ENCODE measurements around the gene NT5C2. TPM values are rescaled to one million over a fixed set of nuclear protein-coding genes. Genes with fewer than 3 reads are reported as not detected.
"Not testable (repeated sequence)": the region's sequence is repeated elsewhere in the genome, so short reads cannot be mapped to it uniquely, and the experiment has no call there.

The NT5C2 gene
- total RNA-seq, 2 experiments from 2014 or later, result 60.8 to 62.0 TPM

- DNase-seq (no peak), ATAC-seq (no peak)
- POLR2A ChIA-PET, result no interaction called here
- H3K4me3 Mint-ChIP-seq, result no peak overlapping the region
- no peaks in the 10 kb centered on the region for H3K9me3 Mint-ChIP-seq (ENCODE audit: insufficient read depth)
- no peak overlapping the region for H3K27ac Mint-ChIP-seq
- peaks cover 24% of the 10 kb centered on the region for H3K36me3 Mint-ChIP-seq (ENCODE audit: low read depth)
- CTCF ChIA-PET, result interaction anchor here (0.7 to 1.1 kb wide), 4 partner anchors 9 to 237 kb away, joined by 3 read pairs; no protein-coding TSS in a partner anchor
- no peaks in the 10 kb centered on the region for H3K27me3 Mint-ChIP-seq (ENCODE audit: low read depth)
- no peaks in the 10 kb centered on the region for H3K4me1 Mint-ChIP-seq (ENCODE audit: low read depth)
These were observed 38.4 kb downstream of the NT5C2 start for GRCh38 chr10:103154521-103155299.

GRCh38 chr10:103153302-103154197, 39.5 kb downstream of the NT5C2 start:
- H3K4me3 Mint-ChIP-seq, result no peak overlapping the region
- peaks cover 25% of the 10 kb centered on the region for H3K36me3 Mint-ChIP-seq (ENCODE audit: low read depth)
- POLR2A ChIA-PET, result interaction anchor here (0.7 kb wide), 1 partner anchor 16 kb away, joined by 4 read pairs; no protein-coding TSS in a partner anchor
- H3K27ac Mint-ChIP-seq, result no peak overlapping the region
- H3K9me3 Mint-ChIP-seq (ENCODE audit: insufficient read depth), result no peaks in the 10 kb centered on the region
- ATAC-seq, result no peak
- no peak for DNase-seq
- no peaks in the 10 kb centered on the region for H3K4me1 Mint-ChIP-seq (ENCODE audit: low read depth)
- no peaks in the 10 kb centered on the region for H3K27me3 Mint-ChIP-seq (ENCODE audit: low read depth)
- CTCF ChIA-PET, result no interaction called here

DNA sequence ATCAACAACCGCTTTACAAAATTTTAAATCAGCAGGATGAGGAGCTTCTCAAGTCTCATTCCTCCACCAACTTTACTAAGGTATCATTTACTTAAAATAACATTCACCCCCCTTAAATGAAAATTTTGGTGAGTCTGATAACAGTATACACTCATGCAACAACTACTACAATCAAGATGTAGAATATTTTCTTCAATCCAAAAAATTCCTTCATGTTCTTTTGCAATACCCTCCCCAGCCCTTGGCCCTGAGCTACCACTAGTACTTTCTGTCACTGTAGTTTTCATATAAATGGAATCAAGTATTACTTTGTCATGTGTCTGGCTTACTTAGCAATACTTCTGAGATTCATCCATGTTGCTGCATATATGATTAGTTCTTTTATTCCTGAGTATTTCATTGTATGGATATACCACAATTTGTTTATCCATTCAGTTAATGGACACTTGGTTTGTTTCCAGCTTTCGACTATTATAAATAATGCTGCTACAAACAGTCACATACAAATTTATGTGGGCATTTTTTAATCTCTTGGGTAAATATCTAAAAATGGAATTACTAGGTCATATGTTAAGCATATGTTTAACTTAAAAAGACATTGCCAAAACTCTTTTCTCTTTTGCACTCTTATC, 43.0 kb downstream of the NT5C2 start:
- CTCF ChIA-PET, result no interaction called here
- H3K9me3 Mint-ChIP-seq (ENCODE audit: insufficient read depth), result no peaks in the 10 kb centered on the region

GRCh38 chr10:103147645-103148044, 45.4 kb downstream of the NT5C2 start:
- Mint-ChIP-seq H3K4me1 (ENCODE audit: low read depth) (no peaks in the 10 kb centered on the region), H3K27ac (no peak overlapping the region), H3K9me3 (ENCODE audit: insufficient read depth) (no peaks in the 10 kb centered on the region), H3K27me3 (ENCODE audit: low read depth) (no peaks in the 10 kb centered on the region), H3K4me3 (no peak overlapping the region), H3K36me3 (ENCODE audit: low read depth) (peaks cover 16% of the 10 kb centered on the region)
- POLR2A ChIA-PET, result no interaction called here
- ATAC-seq (no peak), DNase-seq (no peak)
- CTCF ChIA-PET, result interaction anchor here (0.5 kb wide), 1 partner anchor 84 kb away, joined by 3 read pairs; no protein-coding TSS in a partner anchor

More for the DNA sequence above, 43.0 kb downstream of the NT5C2 start:
- Mint-ChIP-seq H3K27ac (no peak overlapping the region), H3K36me3 (ENCODE audit: low read depth) (peaks cover 11% of the 10 kb centered on the region), H3K27me3 (ENCODE audit: low read depth) (no peaks in the 10 kb centered on the region), H3K4me1 (ENCODE audit: low read depth) (no peaks in the 10 kb centered on the region), H3K4me3 (no peak overlapping the region)
- DNase-seq, result no peak
- POLR2A ChIA-PET, result no interaction called here
- ATAC-seq, result no peak

- peaks cover 19% of the 10 kb centered on the region for H3K36me3 Mint-ChIP-seq (ENCODE audit: low read depth)
- H3K27ac Mint-ChIP-seq, result no peak overlapping the region
- POLR2A ChIA-PET, result no interaction called here
- no peak for ATAC-seq
- no peaks in the 10 kb centered on the region for H3K4me1 Mint-ChIP-seq (ENCODE audit: low read depth)
- no peaks in the 10 kb centered on the region for H3K27me3 Mint-ChIP-seq (ENCODE audit: low read depth)
- H3K4me3 Mint-ChIP-seq, result no peak overlapping the region
- CTCF ChIA-PET, result no interaction called here
- DNase-seq, result no peak
- H3K9me3 Mint-ChIP-seq (ENCODE audit: insufficient read depth), result no peaks in the 10 kb centered on the region
These were observed 47.1 kb downstream of the NT5C2 start for GRCh38 chr10:103145860-103146466.

DNA sequence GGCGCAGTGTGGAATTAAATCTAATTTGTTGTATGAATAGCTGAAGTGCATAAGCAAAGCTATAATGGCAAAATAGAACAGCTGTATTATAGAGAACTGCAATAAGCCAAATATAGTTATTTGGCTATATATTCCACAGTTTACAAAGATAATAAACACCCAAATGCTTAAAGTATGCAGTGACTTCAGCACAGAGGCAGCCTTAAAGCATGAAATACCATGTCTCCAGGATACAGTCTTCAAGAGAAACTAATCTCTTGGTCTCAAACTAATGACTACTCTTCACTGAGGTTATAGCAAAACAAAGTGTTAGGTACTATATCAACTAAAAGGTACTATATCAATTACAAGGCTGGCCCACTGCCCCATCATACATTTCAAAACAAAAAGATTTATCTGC, 48.0 kb downstream of the NT5C2 start:
- DNase-seq (no peak), ATAC-seq (no peak)
- ChIA-PET CTCF (interaction anchor here (1.4 kb wide), 1 partner anchor 100 kb away, joined by 3 read pairs; no protein-coding TSS in a partner anchor), POLR2A (no interaction called here)
- no peaks in the 10 kb centered on the region for H3K4me1 Mint-ChIP-seq (ENCODE audit: low read depth)
- no peak overlapping the region for H3K27ac Mint-ChIP-seq
- peaks cover 26% of the 10 kb centered on the region for H3K36me3 Mint-ChIP-seq (ENCODE audit: low read depth)
- H3K4me3 Mint-ChIP-seq, result no peak overlapping the region
- H3K27me3 Mint-ChIP-seq (ENCODE audit: low read depth), result no peaks in the 10 kb centered on the region
- no peaks in the 10 kb centered on the region for H3K9me3 Mint-ChIP-seq (ENCODE audit: insufficient read depth)

DNA sequence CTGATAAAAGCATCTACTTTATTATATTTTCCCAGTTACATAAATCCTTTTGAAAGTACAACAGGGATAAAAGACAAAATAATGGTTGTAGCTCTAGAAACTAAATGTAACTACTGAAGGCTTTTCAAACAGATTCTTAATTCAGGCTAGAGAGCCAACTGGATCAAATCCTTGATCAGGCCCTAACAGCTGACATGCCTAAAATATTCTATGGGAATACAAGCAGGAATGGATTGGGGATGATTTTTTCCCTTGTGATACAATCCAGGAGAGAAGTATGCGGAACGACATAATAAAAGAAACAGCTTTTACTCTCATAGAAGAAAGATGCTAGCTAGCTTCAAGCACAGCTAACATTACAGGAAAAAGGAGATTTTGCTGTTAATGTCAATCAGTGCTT, 49.0 kb downstream of the NT5C2 start:
- CTCF ChIA-PET, result interaction anchor here (1.4 kb wide), 1 partner anchor 101 kb away, joined by 3 read pairs; no protein-coding TSS in a partner anchor
- POLR2A ChIA-PET, result no interaction called here
- H3K36me3 Mint-ChIP-seq (ENCODE audit: low read depth), result peaks cover 26% of the 10 kb centered on the region
- H3K4me3 Mint-ChIP-seq, result no peak overlapping the region
- no peak overlapping the region for H3K27ac Mint-ChIP-seq
- no peaks in the 10 kb centered on the region for H3K9me3 Mint-ChIP-seq (ENCODE audit: insufficient read depth)
- ATAC-seq (no peak), DNase-seq (no peak)
- H3K4me1 Mint-ChIP-seq (ENCODE audit: low read depth), result no peaks in the 10 kb centered on the region
- no peaks in the 10 kb centered on the region for H3K27me3 Mint-ChIP-seq (ENCODE audit: low read depth)

- POLR2A ChIA-PET; H3K4me1 Mint-ChIP-seq (ENCODE audit: low read depth); DNase-seq; H3K4me3 Mint-ChIP-seq; H3K27me3 Mint-ChIP-seq (ENCODE audit: low read depth); H3K27ac Mint-ChIP-seq; ATAC-seq; H3K9me3 Mint-ChIP-seq (ENCODE audit: insufficient read depth): not testable (repeated sequence)
- CTCF ChIA-PET, result interaction anchor here (1.4 kb wide), 1 partner anchor 101 kb away, joined by 3 read pairs; no protein-coding TSS in a partner anchor
- peaks cover 25% of the 10 kb centered on the region for H3K36me3 Mint-ChIP-seq (ENCODE audit: low read depth)
These were observed 49.4 kb downstream of the NT5C2 start for GRCh38 chr10:103143641-103144040.

DNA sequence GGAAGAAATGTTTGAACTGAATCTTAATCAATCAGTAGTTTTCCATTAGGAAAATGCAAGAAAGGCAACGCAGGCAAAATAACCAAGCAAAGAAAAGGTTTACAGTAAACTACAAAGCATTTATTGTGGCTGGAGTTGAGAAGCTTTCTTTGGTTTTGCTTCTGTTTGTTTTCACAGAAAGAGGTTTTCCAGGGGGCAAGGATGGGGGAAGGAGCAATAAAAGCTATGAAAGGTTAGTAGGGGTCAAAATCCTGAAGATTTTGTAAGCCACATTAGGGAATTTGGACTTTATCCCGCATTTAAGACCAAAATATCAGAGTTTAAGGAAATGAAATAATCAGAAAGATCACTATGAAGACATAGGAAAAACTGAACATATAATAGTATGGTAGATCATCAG, 51.1 kb downstream of the NT5C2 start:
- POLR2A ChIA-PET, result no interaction called here
- ATAC-seq (no peak), DNase-seq (no peak)
- H3K4me1 Mint-ChIP-seq (ENCODE audit: low read depth), result no peaks in the 10 kb centered on the region
- H3K36me3 Mint-ChIP-seq (ENCODE audit: low read depth), result peaks cover 36% of the 10 kb centered on the region
- no peak overlapping the region for H3K27ac Mint-ChIP-seq
- H3K27me3 Mint-ChIP-seq (ENCODE audit: low read depth), result no peaks in the 10 kb centered on the region
- H3K9me3 Mint-ChIP-seq (ENCODE audit: insufficient read depth), result no peaks in the 10 kb centered on the region
- CTCF ChIA-PET, result no interaction called here
- H3K4me3 Mint-ChIP-seq, result no peak overlapping the region

DNA sequence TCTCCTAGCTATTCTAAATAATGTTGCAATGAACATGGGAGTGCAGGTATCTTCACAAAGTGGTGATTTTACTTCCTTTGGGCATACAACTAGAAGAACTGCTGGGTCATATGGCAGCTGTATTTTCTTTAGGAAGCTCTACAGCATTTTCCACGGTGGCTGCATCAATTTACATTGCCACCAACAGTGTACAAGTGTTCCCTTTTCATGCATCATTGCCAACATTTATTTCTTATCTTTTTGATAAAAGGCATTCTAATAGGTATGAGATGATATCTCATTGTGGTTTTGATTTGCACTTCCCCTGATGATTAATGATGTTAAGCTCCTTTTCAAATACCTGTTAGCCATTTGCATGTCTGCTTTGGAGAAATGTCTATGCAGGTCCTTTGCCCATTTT, 52.6 kb downstream of the NT5C2 start:
- no peaks in the 10 kb centered on the region for H3K4me1 Mint-ChIP-seq (ENCODE audit: low read depth)
- DNase-seq (no peak), ATAC-seq (no peak)
- no peaks in the 10 kb centered on the region for H3K9me3 Mint-ChIP-seq (ENCODE audit: insufficient read depth)
- H3K4me3 Mint-ChIP-seq, result no peak overlapping the region
- CTCF ChIA-PET, result interaction anchor here (0.6 to 1.3 kb wide), 5 partner anchors 9 to 30 kb away, joined by 3 to 4 read pairs (median 3); no protein-coding TSS in a partner anchor
- peaks cover 40% of the 10 kb centered on the region for H3K36me3 Mint-ChIP-seq (ENCODE audit: low read depth)
- POLR2A ChIA-PET, result no interaction called here
- no peak overlapping the region for H3K27ac Mint-ChIP-seq
- H3K27me3 Mint-ChIP-seq (ENCODE audit: low read depth), result no peaks in the 10 kb centered on the region

DNA sequence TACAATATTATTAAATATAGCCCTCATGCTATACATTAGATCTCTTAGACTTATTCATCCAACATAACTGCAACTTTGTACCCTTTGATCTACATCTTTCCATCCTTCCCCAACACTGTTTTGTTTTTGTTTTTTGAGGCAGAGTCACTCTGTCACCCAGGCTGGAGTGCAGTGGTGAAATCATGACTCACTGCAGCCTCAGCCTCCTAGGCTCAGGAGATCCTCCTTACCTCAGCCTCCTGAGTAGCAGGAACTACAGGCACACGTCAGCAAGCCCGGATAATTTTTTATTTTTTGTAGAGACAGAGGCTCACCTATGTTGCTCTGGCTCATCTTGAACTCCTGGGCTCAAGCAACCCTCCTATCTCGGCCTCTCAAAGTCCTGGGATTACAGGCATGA, 53.3 kb downstream of the NT5C2 start:
- Mint-ChIP-seq H3K27ac (no peak overlapping the region), H3K36me3 (ENCODE audit: low read depth) (peaks cover 46% of the 10 kb centered on the region), H3K9me3 (ENCODE audit: insufficient read depth) (no peaks in the 10 kb centered on the region), H3K4me3 (no peak overlapping the region), H3K27me3 (ENCODE audit: low read depth) (no peaks in the 10 kb centered on the region), H3K4me1 (ENCODE audit: low read depth) (no peaks in the 10 kb centered on the region)
- POLR2A ChIA-PET, result no interaction called here
- DNase-seq (no peak), ATAC-seq (no peak)
- CTCF ChIA-PET, result interaction anchor here (0.6 to 1.3 kb wide), 2 partner anchors 8 to 15 kb away, joined by 3 read pairs; no protein-coding TSS in a partner anchor

All from activated CD8-positive, alpha-beta T cell treated with anti-CD3 and anti-CD28 coated beads, Interleukin-2, amount 10 ng/mL, durations not matched to agents 7 days and 5 days (primary cell).